GF-D8 (cell line): ENCODE measurements around the gene TADA2B.
A peak's percentile ranks its signal among the peaks of the same experiment; 100 is the strongest.
"Not testable (repeated sequence)": the region's sequence is repeated elsewhere in the genome, so short reads cannot be mapped to it uniquely, and the experiment has no call there.

Source experiments
- DNase-seq: peaks from one replicate; lab custom pipeline; 2025; lab: John Stamatoyannopoulos, UW

The TADA2B gene

GRCh38 chr4:7083597-7084563 is 40.7 kb downstream of the TADA2B start:
- DNase-seq = no peak

GRCh38 chr4:7084564-7084961 is 41.4 kb downstream of the TADA2B start:
- DNase-seq = not testable (repeated sequence)

- DNase-seq = no peak
Observed at GRCh38 chr4:7086384-7086783, 43.2 kb downstream of the TADA2B start.

- no peak for DNase-seq
Observed at GRCh38 chr4:7087036-7087435, 43.9 kb downstream of the TADA2B start.

- no peak for DNase-seq
Observed at GRCh38 chr4:7089213-7089986, 46.2 kb downstream of the TADA2B start.

- DNase-seq = no peak
Observed at GRCh38 chr4:7092026-7092425, 48.9 kb downstream of the TADA2B start.

- DNase-seq = no peak
Observed at GRCh38 chr4:7094916-7095315, 51.7 kb downstream of the TADA2B start.

- no peak for DNase-seq
Observed at GRCh38 chr4:7095611-7096155, 52.5 kb downstream of the TADA2B start.

GRCh38 chr4:7096236-7096635 is 53.1 kb downstream of the TADA2B start:
- no peak for DNase-seq

- peak; percentile 3 for DNase-seq
Observed at GRCh38 chr4:7101692-7102515, 58.7 kb downstream of the TADA2B start.

- not testable (repeated sequence) for DNase-seq
Observed at GRCh38 chr4:7102516-7102909, 59.3 kb downstream of the TADA2B start.

- no peak for DNase-seq
Observed at GRCh38 chr4:7103031-7103606, 59.9 kb downstream of the TADA2B start.

GRCh38 chr4:7103607-7104365 is 60.6 kb downstream of the TADA2B start:
- no peak for DNase-seq

GRCh38 chr4:7104366-7105031 is 61.3 kb downstream of the TADA2B start:
- DNase-seq = no peak

- no peak for DNase-seq
Observed at GRCh38 chr4:7105276-7105675, 62.1 kb downstream of the TADA2B start.

GRCh38 chr4:7107166-7107905 is 64.2 kb downstream of the TADA2B start:
- no peak for DNase-seq
